Measurements from ENCODE around the gene ARHGAP23.

The ARHGAP23 gene

DNA sequence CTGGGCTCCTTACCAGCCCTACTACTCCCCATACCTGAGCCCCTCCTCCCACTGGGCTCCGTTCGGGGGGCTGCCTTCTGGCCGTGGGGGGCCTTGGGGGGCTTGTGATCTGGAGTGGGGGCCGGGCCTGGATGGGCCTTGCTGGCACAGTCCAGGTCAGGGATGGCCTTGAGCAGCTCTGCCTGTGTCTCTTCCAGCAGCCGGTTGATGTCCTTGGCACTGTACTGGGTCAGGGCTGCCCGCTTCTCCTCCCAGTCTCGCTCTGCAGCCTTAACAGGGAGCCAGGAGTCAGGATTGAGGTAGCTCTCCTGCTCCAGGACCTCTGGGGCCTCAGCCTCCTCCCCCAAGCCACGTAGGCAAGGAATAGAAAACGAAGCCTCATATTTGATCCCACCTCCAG, 122.9 kb downstream of the ARHGAP23 start:
- peaks cover 0 to 17% (median 4%) of the 10 kb centered on the region in 5 donors for H3K4me1 ChIP-seq (ENCODE audit: control insufficient read depth in 5 of 5, insufficient read depth in 5 of 5, low read length in 5 of 5)
- no peak overlapping the region for H3K27ac ChIP-seq (ENCODE audit: low read depth, low read length)
- no peaks in the 10 kb centered on the region for H3K9me3 ChIP-seq (ENCODE audit: control insufficient read depth in 5 of 5, low read length in 5 of 5)
- H3K36me3 ChIP-seq (ENCODE audit: control insufficient read depth in 5 of 5, insufficient read depth in 5 of 5, low read length in 5 of 5): peaks cover 0 to 2% (median 0%) of the 10 kb centered on the region in 5 donors
- H3K9ac ChIP-seq (ENCODE audit: low read length in 5 of 5): no peak overlapping the region
- peaks cover 0 to 7% (median 5%) of the 10 kb centered on the region in 5 donors for H3K27me3 ChIP-seq (ENCODE audit: control insufficient read depth in 5 of 5, insufficient read depth in 4 of 5, low read length in 5 of 5)
- H3K4me3 ChIP-seq (ENCODE audit: low read depth in 1 of 5, low read length in 5 of 5): no peak overlapping the region

DNA sequence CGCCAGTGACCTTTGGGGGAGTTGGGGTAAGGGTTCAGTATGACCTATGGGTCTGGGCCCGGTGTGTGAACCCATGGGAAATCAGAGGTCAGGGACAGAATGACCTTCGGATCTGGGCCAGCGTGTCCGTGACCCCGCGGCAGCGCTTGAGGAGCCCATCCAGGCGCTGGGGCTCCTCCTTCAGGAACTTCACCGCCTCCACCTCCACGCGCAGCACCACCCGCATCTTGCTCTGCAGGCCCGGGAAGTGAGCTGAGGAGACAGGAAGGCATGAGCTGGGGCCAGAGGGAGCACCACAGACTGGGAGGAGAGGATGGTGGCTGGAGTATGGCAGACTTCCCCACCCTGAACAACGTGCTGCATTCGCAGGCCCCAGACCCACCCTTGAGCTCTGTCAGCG, 124.1 kb downstream of the ARHGAP23 start:
- Histone ChIP-seq H3K9me3 (ENCODE audit: control insufficient read depth in 5 of 5, low read length in 5 of 5) (no peaks in the 10 kb centered on the region), H3K4me1 (ENCODE audit: control insufficient read depth in 5 of 5, insufficient read depth in 5 of 5, low read length in 5 of 5) (peaks cover 1 to 21% (median 10%) of the 10 kb centered on the region in 5 donors), H3K9ac (ENCODE audit: low read length in 5 of 5) (no peak overlapping the region), H3K27me3 (ENCODE audit: control insufficient read depth in 5 of 5, insufficient read depth in 4 of 5, low read length in 5 of 5) (peaks cover 0 to 6% (median 2%) of the 10 kb centered on the region in 5 donors), H3K36me3 (ENCODE audit: control insufficient read depth in 5 of 5, insufficient read depth in 5 of 5, low read length in 5 of 5) (peaks cover 0 to 2% (median 0%) of the 10 kb centered on the region in 5 donors), H3K4me3 (ENCODE audit: low read depth in 1 of 5, low read length in 5 of 5) (no peak overlapping the region), H3K27ac (ENCODE audit: low read depth, low read length) (no peak overlapping the region)

DNA sequence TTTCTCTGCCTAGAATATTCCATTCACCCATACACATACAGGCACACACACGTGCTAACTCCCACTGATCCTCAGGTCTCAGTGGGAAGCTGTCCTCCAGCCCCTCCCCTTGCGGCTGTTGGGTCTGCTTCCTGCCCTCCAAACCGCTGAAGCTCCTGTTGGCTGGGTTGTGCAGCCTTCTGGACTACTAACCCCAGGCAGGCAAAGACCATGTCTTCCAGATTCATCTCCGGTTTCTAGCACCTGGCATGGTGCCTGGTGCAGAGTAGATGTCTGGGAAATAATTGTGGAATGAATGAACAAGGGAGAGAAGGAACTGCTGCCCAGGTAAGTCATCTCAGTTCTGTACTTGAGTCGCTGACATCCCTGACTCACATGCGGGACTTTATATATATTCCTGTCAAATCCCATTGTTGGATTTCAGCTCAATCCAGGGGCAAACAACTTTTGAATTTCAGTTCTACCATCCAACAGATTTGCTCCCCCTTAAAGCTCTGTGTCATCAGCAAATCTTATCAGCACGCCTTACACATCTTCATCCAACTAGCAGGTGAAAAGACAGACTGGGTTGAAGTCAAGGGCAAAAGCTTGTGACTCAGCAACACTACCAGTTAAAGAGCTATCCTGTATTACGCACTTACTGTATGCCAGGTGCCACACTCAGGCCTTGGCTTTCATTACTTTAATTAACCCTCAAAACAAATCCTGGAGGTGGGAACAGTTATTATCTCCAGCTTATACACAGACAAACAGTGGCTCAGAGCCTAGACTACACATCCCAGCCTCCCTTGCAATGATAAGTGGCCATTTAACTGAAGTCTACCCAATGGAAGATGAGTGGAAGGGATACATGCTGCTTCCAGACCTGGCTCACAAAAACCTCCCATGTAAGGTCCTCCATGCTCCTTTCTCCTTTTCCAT, 126.4 kb downstream of the ARHGAP23 start:
- peaks cover 0 to 2% (median 0%) of the 10 kb centered on the region in 5 donors for H3K36me3 ChIP-seq (ENCODE audit: control insufficient read depth in 5 of 5, insufficient read depth in 5 of 5, low read length in 5 of 5)
- H3K27me3 ChIP-seq (ENCODE audit: control insufficient read depth in 5 of 5, insufficient read depth in 4 of 5, low read length in 5 of 5): peaks cover 0 to 12% (median 4%) of the 10 kb centered on the region in 5 donors
- H3K4me1 ChIP-seq (ENCODE audit: control insufficient read depth in 5 of 5, insufficient read depth in 5 of 5, low read length in 5 of 5): peaks cover 7 to 43% (median 32%) of the 10 kb centered on the region in 5 donors
- no peak overlapping the region for H3K4me3 ChIP-seq (ENCODE audit: low read depth in 1 of 5, low read length in 5 of 5)
- no peak overlapping the region for H3K27ac ChIP-seq (ENCODE audit: low read depth, low read length)
- H3K9ac ChIP-seq (ENCODE audit: low read length in 5 of 5): no peak overlapping the region
- no peaks in the 10 kb centered on the region for H3K9me3 ChIP-seq (ENCODE audit: control insufficient read depth in 5 of 5, low read length in 5 of 5)

DNA sequence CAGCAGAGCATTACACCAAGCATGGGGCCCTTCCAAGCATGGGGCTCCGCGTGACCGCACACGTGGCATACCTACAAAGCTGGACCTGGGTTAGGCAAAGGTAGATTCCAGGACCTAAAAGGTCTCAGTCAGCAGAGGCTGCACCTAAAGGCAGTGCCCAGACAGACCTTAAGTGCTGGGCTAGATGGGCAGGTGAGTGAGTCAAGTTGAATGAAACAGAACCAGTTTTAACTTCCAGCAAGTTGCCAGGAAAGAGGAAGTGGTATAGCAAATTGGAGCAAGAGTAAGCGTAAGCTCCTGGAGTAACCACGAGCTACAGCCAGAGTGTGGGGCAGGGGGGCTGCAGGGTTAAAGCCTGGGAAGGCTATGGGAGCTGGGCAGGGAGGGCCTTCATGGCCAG, 128.0 kb downstream of the ARHGAP23 start:
- Histone ChIP-seq H3K9me3 (ENCODE audit: control insufficient read depth in 5 of 5, low read length in 5 of 5) (no peaks in the 10 kb centered on the region), H3K27me3 (ENCODE audit: control insufficient read depth in 5 of 5, insufficient read depth in 4 of 5, low read length in 5 of 5) (peaks cover 6 to 24% (median 20%) of the 10 kb centered on the region in 5 donors), H3K36me3 (ENCODE audit: control insufficient read depth in 5 of 5, insufficient read depth in 5 of 5, low read length in 5 of 5) (peaks cover 0 to 2% (median 0%) of the 10 kb centered on the region in 5 donors), H3K9ac (ENCODE audit: low read length in 5 of 5) (no peak overlapping the region), H3K4me1 (ENCODE audit: control insufficient read depth in 5 of 5, insufficient read depth in 5 of 5, low read length in 5 of 5) (peaks cover 7 to 49% (median 35%) of the 10 kb centered on the region in 5 donors), H3K27ac (ENCODE audit: low read depth, low read length) (no peak overlapping the region), H3K4me3 (ENCODE audit: low read depth in 1 of 5, low read length in 5 of 5) (no peak overlapping the region)

DNA sequence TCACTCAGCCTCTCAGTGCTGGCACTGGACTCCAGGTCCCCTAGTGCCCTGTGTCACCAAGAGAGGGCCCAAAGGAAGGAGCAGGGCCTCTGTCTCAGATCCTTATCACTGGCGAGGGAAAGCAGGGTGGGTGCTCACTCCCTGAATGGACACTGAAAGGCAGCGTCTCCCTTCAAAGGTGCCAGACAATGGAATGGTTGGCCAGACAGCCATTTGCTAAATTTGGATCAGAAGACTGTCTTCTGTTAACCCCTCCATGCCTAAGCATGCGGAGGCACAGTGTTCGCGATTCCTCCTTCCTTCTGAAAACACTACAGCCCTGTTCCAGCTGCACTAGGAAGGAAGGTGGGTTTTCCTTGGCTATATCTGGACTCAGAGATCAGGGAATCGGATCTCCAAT, 129.1 kb downstream of the ARHGAP23 start:
- peaks cover 15 to 34% (median 31%) of the 10 kb centered on the region in 5 donors for H3K27me3 ChIP-seq (ENCODE audit: control insufficient read depth in 5 of 5, insufficient read depth in 4 of 5, low read length in 5 of 5)
- H3K9me3 ChIP-seq (ENCODE audit: control insufficient read depth in 5 of 5, low read length in 5 of 5): no peaks in the 10 kb centered on the region
- H3K4me3 ChIP-seq (ENCODE audit: low read depth in 1 of 5, low read length in 5 of 5): peak overlapping the region; percentile 21 to 60 (median 53)
- H3K27ac ChIP-seq (ENCODE audit: low read depth, low read length): peak overlapping the region; percentile 88
- H3K9ac ChIP-seq (ENCODE audit: low read length in 5 of 5): peak overlapping the region in 4 of 5 donors; percentile 35 to 84 (median 58)
- H3K4me1 ChIP-seq (ENCODE audit: control insufficient read depth in 5 of 5, insufficient read depth in 5 of 5, low read length in 5 of 5): peaks cover 7 to 49% (median 35%) of the 10 kb centered on the region in 5 donors
- H3K36me3 ChIP-seq (ENCODE audit: control insufficient read depth in 5 of 5, insufficient read depth in 5 of 5, low read length in 5 of 5): peaks cover 0 to under 1% (median 0%) of the 10 kb centered on the region in 5 donors

DNA sequence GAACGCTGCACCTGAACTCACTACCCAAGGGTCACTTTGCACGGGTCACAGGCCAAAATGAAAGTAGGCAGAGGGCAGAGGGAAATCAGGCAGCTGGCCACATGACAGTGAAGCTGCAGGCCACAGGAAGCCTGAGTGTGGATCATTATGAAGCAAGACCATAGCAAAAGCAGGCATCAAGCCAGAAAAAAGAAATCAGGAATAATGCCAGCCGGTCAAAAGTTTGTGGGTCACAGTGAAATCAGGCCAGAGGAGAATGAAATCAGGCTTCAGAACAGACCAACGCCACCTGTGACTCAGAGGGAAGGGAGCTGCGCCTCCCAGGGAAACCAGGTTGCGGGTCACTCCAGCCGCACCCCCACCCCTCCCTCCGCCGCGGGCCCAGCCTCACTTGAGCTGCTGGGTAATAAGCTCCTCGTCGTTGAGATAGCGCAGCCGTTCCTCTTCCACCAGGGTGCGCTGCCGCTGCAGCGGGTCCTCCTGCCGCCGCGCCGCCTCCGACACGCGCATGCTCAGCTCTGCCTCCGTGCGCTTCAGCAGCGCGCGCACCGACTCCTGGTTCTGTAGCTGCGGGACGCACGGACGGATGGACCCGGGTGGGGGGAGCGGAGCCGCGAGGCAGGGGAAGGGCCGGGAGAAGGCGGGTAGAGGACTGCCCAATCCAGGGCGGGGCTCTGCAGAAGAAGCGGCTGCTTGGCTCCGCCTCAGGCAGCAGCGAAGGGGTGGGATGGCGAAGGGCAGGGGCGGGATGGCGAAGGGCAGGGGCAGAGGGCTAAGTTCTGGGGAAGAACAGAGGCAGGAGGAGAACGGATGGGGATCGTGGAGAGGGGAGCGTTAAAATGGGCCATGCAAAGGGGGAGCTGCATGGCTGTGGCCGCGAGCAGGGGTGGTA, 129.8 kb downstream of the ARHGAP23 start:
- Histone ChIP-seq H3K4me3 (ENCODE audit: low read depth in 1 of 5, low read length in 5 of 5) (peak overlapping the region; percentile 42 to 70 (median 58)), H3K27ac (ENCODE audit: low read depth, low read length) (peak overlapping the region; percentile 88), H3K36me3 (ENCODE audit: control insufficient read depth in 5 of 5, insufficient read depth in 5 of 5, low read length in 5 of 5) (no peaks in the 10 kb centered on the region), H3K4me1 (ENCODE audit: control insufficient read depth in 5 of 5, insufficient read depth in 5 of 5, low read length in 5 of 5) (peaks cover 7 to 49% (median 35%) of the 10 kb centered on the region in 5 donors), H3K27me3 (ENCODE audit: control insufficient read depth in 5 of 5, insufficient read depth in 4 of 5, low read length in 5 of 5) (peaks cover 20 to 40% (median 34%) of the 10 kb centered on the region in 5 donors), H3K9ac (ENCODE audit: low read length in 5 of 5) (peak overlapping the region; percentile 35 to 84 (median 49)), H3K9me3 (ENCODE audit: control insufficient read depth in 5 of 5, low read length in 5 of 5) (no peaks in the 10 kb centered on the region)

DNA sequence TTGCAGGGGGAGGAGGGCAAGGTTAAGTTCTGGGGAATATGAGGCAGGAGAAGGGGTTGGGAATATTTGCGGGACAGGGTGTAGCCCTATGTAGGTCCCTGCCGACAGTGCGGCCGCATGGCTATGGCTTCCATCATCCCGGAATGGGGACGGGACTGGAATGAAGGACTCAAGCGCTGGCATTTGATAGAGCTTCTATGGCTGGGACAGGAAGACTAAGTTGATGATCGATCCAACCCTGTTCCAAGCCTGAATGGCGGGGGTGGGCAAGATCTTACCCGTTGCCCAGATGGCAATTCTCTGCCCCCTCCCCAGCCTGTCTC, 130.4 kb downstream of the ARHGAP23 start:
- H3K9ac ChIP-seq (ENCODE audit: low read length in 5 of 5): peak overlapping the region in 2 of 5 donors; percentile 31 to 58
- H3K36me3 ChIP-seq (ENCODE audit: control insufficient read depth in 5 of 5, insufficient read depth in 5 of 5, low read length in 5 of 5): no peaks in the 10 kb centered on the region
- H3K9me3 ChIP-seq (ENCODE audit: control insufficient read depth in 5 of 5, low read length in 5 of 5): no peaks in the 10 kb centered on the region
- H3K4me3 ChIP-seq (ENCODE audit: low read depth in 1 of 5, low read length in 5 of 5): peak overlapping the region; percentile 42 to 70 (median 58)
- H3K27ac ChIP-seq (ENCODE audit: low read depth, low read length): no peak overlapping the region
- H3K4me1 ChIP-seq (ENCODE audit: control insufficient read depth in 5 of 5, insufficient read depth in 5 of 5, low read length in 5 of 5): peaks cover 7 to 55% (median 40%) of the 10 kb centered on the region in 5 donors
- H3K27me3 ChIP-seq (ENCODE audit: control insufficient read depth in 5 of 5, insufficient read depth in 4 of 5, low read length in 5 of 5): peaks cover 26 to 44% (median 40%) of the 10 kb centered on the region in 5 donors

DNA sequence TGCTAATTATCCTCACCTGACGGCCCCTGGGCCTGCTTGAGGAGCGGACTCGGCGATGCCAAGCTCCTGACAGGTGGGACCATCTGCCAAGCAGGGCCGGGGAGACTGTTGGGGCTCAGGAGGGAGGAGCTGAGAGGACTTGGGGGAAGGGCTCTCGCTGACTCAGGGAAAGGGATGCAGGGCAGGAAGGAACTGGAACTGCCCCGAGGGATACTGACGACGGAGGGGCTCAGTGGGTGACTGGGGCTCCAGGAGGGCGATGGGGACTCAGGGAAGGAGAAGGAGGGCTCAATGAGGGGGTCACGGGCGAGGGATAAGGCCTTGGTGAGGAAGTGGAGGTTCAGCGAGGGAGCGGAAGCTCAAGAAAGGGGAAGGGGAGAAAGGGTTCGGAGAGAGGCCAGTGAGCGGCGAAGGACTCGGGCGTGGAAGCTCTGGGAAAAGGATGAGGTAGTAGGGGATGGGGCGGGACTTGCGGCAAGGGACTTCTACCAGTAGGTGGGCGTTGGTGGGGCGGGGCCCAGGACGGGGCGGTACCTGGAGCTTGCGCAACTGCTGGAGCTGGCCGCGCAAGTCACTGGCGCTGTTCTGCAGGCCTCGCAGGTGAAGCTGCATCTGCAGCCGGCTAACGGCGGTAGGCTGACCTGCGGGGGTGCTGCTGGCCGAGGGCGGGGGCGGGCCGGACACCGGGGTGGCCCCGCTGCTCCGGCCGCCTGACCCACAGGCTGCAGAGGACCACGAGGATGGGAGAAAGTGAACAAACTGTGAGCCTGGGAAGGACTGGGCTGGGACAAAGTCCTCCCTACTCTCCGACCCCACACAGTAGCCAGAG, 131.0 kb downstream of the ARHGAP23 start:
- Histone ChIP-seq H3K4me1 (ENCODE audit: control insufficient read depth in 5 of 5, insufficient read depth in 5 of 5, low read length in 5 of 5) (peaks cover 7 to 52% (median 45%) of the 10 kb centered on the region in 5 donors), H3K27ac (ENCODE audit: low read depth, low read length) (no peak overlapping the region), H3K27me3 (ENCODE audit: control insufficient read depth in 5 of 5, insufficient read depth in 4 of 5, low read length in 5 of 5) (peaks cover 31 to 50% (median 46%) of the 10 kb centered on the region in 5 donors), H3K9ac (ENCODE audit: low read length in 5 of 5) (peak overlapping the region in 2 of 5 donors; percentile 14 to 58), H3K9me3 (ENCODE audit: control insufficient read depth in 5 of 5, low read length in 5 of 5) (no peaks in the 10 kb centered on the region), H3K4me3 (ENCODE audit: low read depth in 1 of 5, low read length in 5 of 5) (peak overlapping the region; percentile 42 to 70 (median 58)), H3K36me3 (ENCODE audit: control insufficient read depth in 5 of 5, insufficient read depth in 5 of 5, low read length in 5 of 5) (no peaks in the 10 kb centered on the region)

DNA sequence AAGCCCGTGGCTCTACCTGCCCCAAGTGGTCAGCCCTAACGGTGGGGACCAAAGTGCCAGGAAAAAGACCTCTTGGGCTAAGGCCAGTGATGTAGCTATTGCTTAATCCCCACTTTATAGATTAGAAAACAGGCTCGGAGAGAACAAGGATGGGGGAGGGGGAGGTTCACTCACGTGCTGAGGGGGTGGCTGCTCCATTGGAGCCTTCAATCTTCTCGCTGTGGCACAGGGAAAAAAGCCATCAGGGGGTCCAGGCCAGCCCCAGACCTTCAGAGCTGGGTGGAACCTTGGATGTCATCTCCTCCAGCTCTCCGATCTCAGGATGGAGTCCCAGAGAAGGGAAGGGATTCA, 131.6 kb downstream of the ARHGAP23 start:
- H3K4me1 ChIP-seq (ENCODE audit: control insufficient read depth in 5 of 5, insufficient read depth in 5 of 5, low read length in 5 of 5): peaks cover 7 to 48% (median 43%) of the 10 kb centered on the region in 5 donors
- H3K4me3 ChIP-seq (ENCODE audit: low read depth in 1 of 5, low read length in 5 of 5): peak overlapping the region in 2 of 5 donors; percentile 58 to 60
- peaks cover 35 to 54% (median 50%) of the 10 kb centered on the region in 5 donors for H3K27me3 ChIP-seq (ENCODE audit: control insufficient read depth in 5 of 5, insufficient read depth in 4 of 5, low read length in 5 of 5)
- H3K36me3 ChIP-seq (ENCODE audit: control insufficient read depth in 5 of 5, insufficient read depth in 5 of 5, low read length in 5 of 5): no peaks in the 10 kb centered on the region
- no peak overlapping the region for H3K27ac ChIP-seq (ENCODE audit: low read depth, low read length)
- H3K9me3 ChIP-seq (ENCODE audit: control insufficient read depth in 5 of 5, low read length in 5 of 5): no peaks in the 10 kb centered on the region
- no peak overlapping the region for H3K9ac ChIP-seq (ENCODE audit: low read length in 5 of 5)

Measured in subcutaneous abdominal adipose tissue (tissue), 5 donors.